ENCODE results near the gene CEP41. TPM values are rescaled to one million over a fixed set of nuclear protein-coding genes. Genes with fewer than 3 reads are reported as not detected.

Gene CEP41
- total and polyA plus RNA-seq, 2 of the 13 experiments (the other 11 are each of a cell fraction or from before 2014, with no cell fraction given), result 8.7 to 9.0 TPM

GRCh38 chr7:130440527-130441365 lies at the start of gene CEP41 (continued):
- TF ChIP-seq YEATS2 (CRISPR knock-in tag; IDR thresholded peaks at IDR 0.05; ENCODE audit: borderline replicate concordance), result no peak; the same call in 1 of the 2 replicates
- 0 out of 2 replicates have a peak, but pooled peaks have one; percentile 6 for TF ChIP-seq MNT (IDR thresholded peaks at IDR 0.05)
- TF ChIP-seq ZNF772 (CRISPR knock-in tag; IDR thresholded peaks at IDR 0.05), result peak; percentile 30; the same call in 1 of the 2 replicates
- peak; percentile 74 for TF ChIP-seq GABPA (IDR thresholded peaks at IDR 0.05; ENCODE audit: low read depth, low read length)
- TF ChIP-seq GABPA (CRISPR knock-in tag; IDR thresholded peaks at IDR 0.05; ENCODE audit: low read depth), result peak; percentile 88
- no peak for TF ChIP-seq ZNF543 (CRISPR knock-in tag; IDR thresholded peaks at IDR 0.05)
- TF ChIP-seq SMC3 (IDR thresholded peaks at IDR 0.05; ENCODE audit: low read length), result no peak
- peak; percentile 66 for TF ChIP-seq PHF8 (CRISPR knock-in tag; IDR thresholded peaks at IDR 0.05)
- 0 out of 2 replicates have a peak, but pooled peaks have one; percentile 22 for TF ChIP-seq SRY (CRISPR knock-in tag; IDR thresholded peaks at IDR 0.05)
- no peak for TF ChIP-seq ZNF292 (CRISPR knock-in tag; IDR thresholded peaks at IDR 0.05; ENCODE audit: borderline replicate concordance, low read depth)
- no peak for TF ChIP-seq ZNF709 (CRISPR knock-in tag; IDR thresholded peaks at IDR 0.05)
- peak; percentile 87 for TF ChIP-seq ZNF687 (CRISPR knock-in tag; IDR thresholded peaks at IDR 0.05)
- TF ChIP-seq KLF13 (CRISPR knock-in tag; IDR thresholded peaks at IDR 0.05), result no peak
- TF ChIP-seq CBFB (CRISPR knock-in tag; IDR thresholded peaks at IDR 0.05), result peak; percentile 64; the same call in 1 of the 2 replicates
- TF ChIP-seq ATAD3A (CRISPR knock-in tag; IDR thresholded peaks at IDR 0.05), result no peak
- no peak for TF ChIP-seq ZBTB39 (CRISPR knock-in tag; IDR thresholded peaks at IDR 0.05)
- TF ChIP-seq HIVEP1 (CRISPR knock-in tag; IDR thresholded peaks at IDR 0.05), result 0 out of 2 replicates have a peak, but pooled peaks have one; percentile 34
- no peak for TF ChIP-seq ZNF850 (CRISPR knock-in tag; conservative IDR thresholded peaks at IDR 0.05)
- peak; percentile 76 for TF ChIP-seq THAP11 (CRISPR knock-in tag; IDR thresholded peaks at IDR 0.05)
- TF ChIP-seq ZNF484 (CRISPR knock-in tag; IDR thresholded peaks at IDR 0.05; ENCODE audit: borderline replicate concordance, low read depth), result no peak
- TF ChIP-seq RBM39 (IDR thresholded peaks at IDR 0.05; ENCODE audit: low read depth, low read length, poor library complexity, severe bottlenecking), result peak; percentile 51

Measured in HepG2 (cell line).